Parathyroid adenoma (tissue), 2 donors: ENCODE measurements around the gene CFAP52.
"Not testable (repeated sequence)": the region's sequence is repeated elsewhere in the genome, so short reads cannot be mapped to it uniquely, and the experiment has no call there.

Experiments used
- H2AFZ ChIP-seq: fragments of 300-600 bp; sonication (generic); one replicate; pipeline ENCODE4 v1.7.0; 2017; ENCODE audit warnings: antibody characterized with exemption, mild to moderate bottlenecking
- H3K27ac ChIP-seq: fragments of 300-600 bp; sonication (generic); one replicate; pipeline ENCODE4 v1.7.0; 2017
- H3K27me3 ChIP-seq: fragments of 300-600 bp; sonication (generic); one replicate; pipeline ENCODE4 v1.7.0; 2017; ENCODE audit warnings: low read length; ENCODE audit not compliant: control insufficient read depth, insufficient read depth
- H3K36me3 ChIP-seq: fragments of 300-600 bp; sonication (generic); one replicate; pipeline ENCODE4 v1.7.0; 2017; ENCODE audit warnings: low read length; ENCODE audit not compliant: control insufficient read depth, insufficient read depth
- H3K4me1 ChIP-seq: fragments of 300-600 bp; sonication (generic); one replicate; pipeline ENCODE4 v1.7.0; 2017; ENCODE audit warnings: control low read depth
- H3K4me2 ChIP-seq: fragments of 300-600 bp; sonication (generic); one replicate; pipeline ENCODE4 v1.7.0; 2017; ENCODE audit warnings: low read length
- H3K4me3 ChIP-seq: fragments of 300-600 bp; sonication (generic); one replicate; pipeline ENCODE4 v1.7.0; 2017; ENCODE audit warnings: low read depth, low read length
- H3K79me2 ChIP-seq: fragments of 300-600 bp; sonication (generic); one replicate; pipeline ENCODE4 v1.7.0; 2017; ENCODE audit warnings: control low read depth
- H3K9ac ChIP-seq: fragments of 300-600 bp; sonication (generic); one replicate; pipeline ENCODE4 v1.7.0; 2017; ENCODE audit warnings: mild to moderate bottlenecking
- H3K9me3 ChIP-seq: fragments of 300-600 bp; sonication (generic); one replicate; pipeline ENCODE4 v1.7.0; 2017; ENCODE audit warnings: low read length; ENCODE audit not compliant: control insufficient read depth
- TF ChIP-seq, protein P1 (sequence below): fragments of 300-600 bp; sonication (generic); IDR thresholded peaks from one replicate; pipeline ENCODE4 v1.7.0; 2017; ENCODE audit warnings: antibody characterized with exemption, mild to moderate bottlenecking
- donor health status: primary hyperparathyroidism.

CFAP52 gene

DNA sequence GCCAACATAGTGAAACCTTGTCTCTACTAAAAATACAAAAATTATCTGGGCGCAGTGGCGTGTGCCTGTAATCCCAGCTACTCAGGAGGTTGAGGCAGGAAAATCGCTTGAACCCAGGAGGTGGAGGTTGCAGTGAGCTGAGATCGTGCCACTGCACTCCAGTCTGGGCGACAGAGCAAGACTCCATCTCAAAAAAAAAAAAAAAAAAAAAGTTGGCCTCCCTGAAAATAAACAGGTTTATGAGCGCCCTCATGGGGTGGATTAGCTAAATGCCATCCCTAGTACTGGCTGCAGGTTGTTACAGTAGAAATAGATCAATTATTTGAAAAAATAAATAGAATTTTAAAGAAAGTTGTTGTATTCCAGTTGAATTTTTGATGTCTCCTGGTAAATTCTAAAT is 21.7 kb upstream of the CFAP52 start:
- not testable (repeated sequence) for H3K9ac ChIP-seq, H3K27me3 ChIP-seq, H2AFZ ChIP-seq, H3K36me3 ChIP-seq, H3K4me1 ChIP-seq, H3K4me3 ChIP-seq, H3K79me2 ChIP-seq, H3K9me3 ChIP-seq, H3K4me2 ChIP-seq, H3K27ac ChIP-seq
- TF ChIP-seq, protein P1, sequence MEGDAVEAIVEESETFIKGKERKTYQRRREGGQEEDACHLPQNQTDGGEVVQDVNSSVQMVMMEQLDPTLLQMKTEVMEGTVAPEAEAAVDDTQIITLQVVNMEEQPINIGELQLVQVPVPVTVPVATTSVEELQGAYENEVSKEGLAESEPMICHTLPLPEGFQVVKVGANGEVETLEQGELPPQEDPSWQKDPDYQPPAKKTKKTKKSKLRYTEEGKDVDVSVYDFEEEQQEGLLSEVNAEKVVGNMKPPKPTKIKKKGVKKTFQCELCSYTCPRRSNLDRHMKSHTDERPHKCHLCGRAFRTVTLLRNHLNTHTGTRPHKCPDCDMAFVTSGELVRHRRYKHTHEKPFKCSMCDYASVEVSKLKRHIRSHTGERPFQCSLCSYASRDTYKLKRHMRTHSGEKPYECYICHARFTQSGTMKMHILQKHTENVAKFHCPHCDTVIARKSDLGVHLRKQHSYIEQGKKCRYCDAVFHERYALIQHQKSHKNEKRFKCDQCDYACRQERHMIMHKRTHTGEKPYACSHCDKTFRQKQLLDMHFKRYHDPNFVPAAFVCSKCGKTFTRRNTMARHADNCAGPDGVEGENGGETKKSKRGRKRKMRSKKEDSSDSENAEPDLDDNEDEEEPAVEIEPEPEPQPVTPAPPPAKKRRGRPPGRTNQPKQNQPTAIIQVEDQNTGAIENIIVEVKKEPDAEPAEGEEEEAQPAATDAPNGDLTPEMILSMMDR = peak; percentile 9

DNA sequence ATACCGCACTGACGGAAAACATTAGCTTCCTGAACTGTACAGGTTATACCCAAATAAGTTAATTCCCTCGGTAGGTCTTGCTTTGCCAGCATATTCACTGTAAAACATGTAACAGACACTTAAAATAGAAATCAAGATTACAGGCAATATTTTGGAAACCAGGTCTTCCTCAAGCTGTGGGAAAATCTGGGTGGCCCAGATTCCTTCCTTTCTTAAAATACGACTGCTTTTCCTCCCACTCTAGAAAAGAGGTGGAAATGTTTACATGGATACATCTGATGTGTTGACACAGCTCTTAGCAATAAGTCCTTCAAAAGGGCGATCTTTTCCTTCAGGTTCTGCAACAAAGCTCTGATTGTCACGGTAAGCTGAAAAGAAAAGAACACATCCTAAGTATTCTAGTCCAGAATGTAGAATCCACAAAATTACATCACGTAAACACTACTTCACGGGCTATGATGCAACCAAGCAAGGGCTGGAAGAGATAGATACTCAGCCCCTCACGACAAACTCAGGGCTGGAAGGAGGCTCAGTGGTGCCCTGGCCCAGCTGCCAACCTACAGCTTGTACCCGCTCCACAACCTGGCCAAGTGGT is 19.2 kb upstream of the CFAP52 start:
- H3K27ac ChIP-seq = no peak overlapping the region
- H3K4me1 ChIP-seq = no peaks in the 10 kb centered on the region
- TF ChIP-seq, protein P1 = no peak
- no peaks in the 10 kb centered on the region for H3K9me3 ChIP-seq
- H3K36me3 ChIP-seq = no peaks in the 10 kb centered on the region
- no peaks in the 10 kb centered on the region for H3K27me3 ChIP-seq
- H3K79me2 ChIP-seq = no peaks in the 10 kb centered on the region
- no peak overlapping the region for H3K4me2 ChIP-seq
- no peak overlapping the region for H2AFZ ChIP-seq
- no peak overlapping the region for H3K9ac ChIP-seq
- no peak overlapping the region for H3K4me3 ChIP-seq

DNA sequence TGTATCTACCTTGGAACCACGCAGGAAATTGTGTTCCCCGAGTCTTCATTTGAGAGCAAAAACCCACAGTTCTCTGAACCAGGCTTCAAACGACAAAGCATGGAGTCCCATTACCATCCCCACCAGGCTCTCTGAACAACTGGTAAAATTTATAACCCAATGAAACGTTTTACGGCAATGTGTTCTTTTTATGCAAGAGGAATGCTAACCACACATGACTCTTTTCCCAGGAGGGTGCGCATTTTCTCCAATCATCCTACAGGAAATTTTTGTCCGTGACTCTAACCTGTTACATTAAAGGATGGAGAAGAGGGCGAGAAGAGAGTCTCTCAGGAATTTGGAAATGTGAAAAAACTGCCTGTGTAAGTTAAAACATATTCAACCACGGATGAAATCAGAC is 18.6 kb upstream of the CFAP52 start:
- Histone ChIP-seq H3K79me2 (no peaks in the 10 kb centered on the region), H3K9ac (no peak overlapping the region), H3K4me3 (no peak overlapping the region), H3K36me3 (no peaks in the 10 kb centered on the region), H3K4me1 (no peaks in the 10 kb centered on the region), H3K4me2 (no peak overlapping the region), H3K27me3 (no peaks in the 10 kb centered on the region), H3K27ac (no peak overlapping the region), H3K9me3 (no peaks in the 10 kb centered on the region), H2AFZ (no peak overlapping the region)
- TF ChIP-seq, protein P1 = no peak

DNA sequence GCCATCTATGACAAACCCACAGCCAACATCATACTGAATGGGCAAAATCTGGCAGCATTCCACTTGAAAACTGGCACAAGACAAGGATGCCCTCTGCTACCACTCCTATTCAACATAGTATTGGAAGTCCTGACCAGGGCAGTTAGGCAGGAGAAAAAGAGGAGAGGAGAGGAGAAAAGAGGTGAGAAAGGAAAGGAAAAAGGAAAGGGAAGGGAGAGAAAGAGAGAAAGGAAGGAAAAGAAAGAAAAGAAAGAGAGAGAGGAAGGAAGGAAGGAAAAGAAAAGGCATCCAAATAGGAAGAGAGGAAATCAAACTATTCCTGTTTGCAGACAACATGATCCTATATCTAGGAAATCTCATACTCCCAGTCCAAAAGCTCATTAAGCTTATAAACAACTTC is 12.3 kb upstream of the CFAP52 start:
- Histone ChIP-seq H3K36me3 (no peaks in the 10 kb centered on the region), H3K27ac (no peak overlapping the region), H3K9me3 (no peaks in the 10 kb centered on the region), H3K79me2 (peaks cover 6% of the 10 kb centered on the region), H3K4me3 (no peak overlapping the region), H3K4me2 (no peak overlapping the region), H3K9ac (no peak overlapping the region), H3K27me3 (no peaks in the 10 kb centered on the region), H2AFZ (no peak overlapping the region), H3K4me1 (no peaks in the 10 kb centered on the region)
- TF ChIP-seq, protein P1 = no peak

DNA sequence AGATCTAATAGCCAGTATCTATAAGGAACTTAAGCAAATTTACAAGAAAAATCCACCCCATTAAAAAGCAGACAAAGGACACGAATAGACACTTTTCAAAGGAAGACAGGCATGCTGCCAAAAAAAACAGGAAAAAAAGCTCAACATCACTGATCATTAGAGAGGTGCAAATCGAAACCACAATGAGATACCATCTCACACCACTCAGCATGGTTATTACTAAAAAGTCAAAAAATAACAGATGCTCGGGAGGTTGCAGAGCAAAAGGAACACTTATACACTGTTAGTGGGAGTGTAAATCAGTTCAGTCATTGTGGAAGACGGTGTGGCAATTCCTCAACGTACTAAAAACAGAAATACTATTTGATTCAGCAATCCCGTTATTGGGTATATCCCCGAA is 10.4 kb upstream of the CFAP52 start:
- Histone ChIP-seq H3K9me3 (no peaks in the 10 kb centered on the region), H3K4me2 (peak overlapping the region; percentile 31), H3K79me2 (peaks cover 6% of the 10 kb centered on the region), H2AFZ (no peak overlapping the region), H3K4me3 (no peak overlapping the region), H3K36me3 (no peaks in the 10 kb centered on the region), H3K27me3 (no peaks in the 10 kb centered on the region), H3K27ac (no peak overlapping the region), H3K4me1 (no peaks in the 10 kb centered on the region), H3K9ac (no peak overlapping the region)
- TF ChIP-seq, protein P1 = no peak

DNA sequence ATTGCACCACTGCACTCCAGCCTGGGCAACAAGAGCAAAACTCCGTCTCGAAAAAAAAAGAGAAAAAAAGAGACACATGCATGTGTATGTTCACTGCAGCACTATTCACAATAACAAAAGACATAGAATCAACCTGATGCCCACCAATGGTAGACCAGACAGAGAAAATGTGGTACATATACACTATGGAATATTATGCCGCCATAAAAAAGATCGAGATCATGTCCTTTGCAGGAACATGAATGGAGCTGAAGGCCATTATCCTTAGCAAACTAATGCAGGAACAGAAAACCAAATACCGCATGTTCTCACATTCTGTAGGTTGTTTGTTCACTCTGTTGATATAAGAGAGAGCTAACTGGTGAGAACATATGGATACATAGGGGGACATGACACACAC is 9.7 kb upstream of the CFAP52 start:
- H3K79me2 ChIP-seq, H3K4me1 ChIP-seq, H3K4me3 ChIP-seq, H3K36me3 ChIP-seq, H3K27ac ChIP-seq, H3K9me3 ChIP-seq, H3K9ac ChIP-seq, H3K4me2 ChIP-seq, H2AFZ ChIP-seq, H3K27me3 ChIP-seq: not testable (repeated sequence)
